ENCODE results near the gene KCNG2. TPM values are rescaled to one million over a fixed set of nuclear protein-coding genes. Genes with fewer than 3 reads are reported as not detected.

The KCNG2 gene
- total RNA-seq, 2 experiments from 2014 or later: not detected

DNA sequence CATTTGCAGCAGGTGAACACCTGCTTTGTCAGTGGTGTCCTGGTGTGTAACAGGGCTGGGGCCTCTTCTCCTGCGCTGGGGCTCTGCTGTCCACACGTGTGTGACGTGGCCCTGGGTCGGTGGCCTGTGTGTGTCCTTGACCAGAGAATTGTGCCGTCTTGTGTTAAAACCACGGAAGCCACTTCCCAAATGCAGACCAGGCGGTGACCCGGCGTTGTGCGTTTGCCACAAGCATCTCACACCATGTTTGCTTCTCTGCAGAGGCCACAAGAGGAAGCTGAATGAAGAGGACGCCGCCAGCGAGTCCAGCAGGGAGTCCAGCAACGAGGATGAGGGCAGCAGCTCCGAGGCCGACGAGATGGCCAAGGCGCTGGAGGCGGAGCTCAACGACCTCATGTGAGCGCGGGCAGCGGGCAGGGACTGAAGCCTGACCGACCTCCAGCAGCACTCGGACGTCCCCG, 44.3 kb upstream of the KCNG2 start:
- no peak for DNase-seq
- Mint-ChIP-seq H3K9me3 (no peaks in the 10 kb centered on the region), H3K27ac (no peak overlapping the region), H3K4me3 (no peak overlapping the region), H3K27me3 (no peaks in the 10 kb centered on the region), H3K36me3 (ENCODE audit: low read depth) (peaks cover 55% of the 10 kb centered on the region), H3K4me1 (ENCODE audit: low read depth) (peaks cover 3% of the 10 kb centered on the region)
- TF ChIP-seq, protein P1, sequence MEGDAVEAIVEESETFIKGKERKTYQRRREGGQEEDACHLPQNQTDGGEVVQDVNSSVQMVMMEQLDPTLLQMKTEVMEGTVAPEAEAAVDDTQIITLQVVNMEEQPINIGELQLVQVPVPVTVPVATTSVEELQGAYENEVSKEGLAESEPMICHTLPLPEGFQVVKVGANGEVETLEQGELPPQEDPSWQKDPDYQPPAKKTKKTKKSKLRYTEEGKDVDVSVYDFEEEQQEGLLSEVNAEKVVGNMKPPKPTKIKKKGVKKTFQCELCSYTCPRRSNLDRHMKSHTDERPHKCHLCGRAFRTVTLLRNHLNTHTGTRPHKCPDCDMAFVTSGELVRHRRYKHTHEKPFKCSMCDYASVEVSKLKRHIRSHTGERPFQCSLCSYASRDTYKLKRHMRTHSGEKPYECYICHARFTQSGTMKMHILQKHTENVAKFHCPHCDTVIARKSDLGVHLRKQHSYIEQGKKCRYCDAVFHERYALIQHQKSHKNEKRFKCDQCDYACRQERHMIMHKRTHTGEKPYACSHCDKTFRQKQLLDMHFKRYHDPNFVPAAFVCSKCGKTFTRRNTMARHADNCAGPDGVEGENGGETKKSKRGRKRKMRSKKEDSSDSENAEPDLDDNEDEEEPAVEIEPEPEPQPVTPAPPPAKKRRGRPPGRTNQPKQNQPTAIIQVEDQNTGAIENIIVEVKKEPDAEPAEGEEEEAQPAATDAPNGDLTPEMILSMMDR (IDR thresholded peaks at IDR 0.05): no peak
- intact Hi-C loops (cut with micrococcal nuclease): no loop called here
- ChIA-PET CTCF (no interaction called here), POLR2A (no interaction called here)
- ATAC-seq: no peak

- DNase-seq: no peak
- intact Hi-C loops (cut with micrococcal nuclease): no loop called here
- Mint-ChIP-seq H3K9me3 (peaks cover 3% of the 10 kb centered on the region), H3K36me3 (ENCODE audit: low read depth) (peaks cover 57% of the 10 kb centered on the region), H3K27me3 (no peaks in the 10 kb centered on the region), H3K4me3 (no peak overlapping the region), H3K4me1 (ENCODE audit: low read depth) (peaks cover 3% of the 10 kb centered on the region), H3K27ac (no peak overlapping the region)
- ChIA-PET POLR2A (interaction anchor here (0.5 kb wide), 1 partner anchor 16 kb away, joined by 3 read pairs; no protein-coding TSS in a partner anchor), CTCF (no interaction called here)
- TF ChIP-seq, protein P1 (IDR thresholded peaks at IDR 0.05): no peak
- no peak for ATAC-seq
These were observed 43.5 kb upstream of the KCNG2 start for GRCh38 chr18:79754022-79754761.

- H3K27ac Mint-ChIP-seq: no peak overlapping the region
- ChIA-PET POLR2A (no interaction called here), CTCF (no interaction called here)
- TF ChIP-seq, protein P1 (IDR thresholded peaks at IDR 0.05): no peak
- DNase-seq: no peak
- intact Hi-C loops (cut with micrococcal nuclease): no loop called here
- peaks cover 7% of the 10 kb centered on the region for H3K9me3 Mint-ChIP-seq
- no peak for ATAC-seq
- H3K4me3 Mint-ChIP-seq: no peak overlapping the region
- no peaks in the 10 kb centered on the region for H3K27me3 Mint-ChIP-seq
- peaks cover 3% of the 10 kb centered on the region for H3K4me1 Mint-ChIP-seq (ENCODE audit: low read depth)
- H3K36me3 Mint-ChIP-seq (ENCODE audit: low read depth): peaks cover 58% of the 10 kb centered on the region
These were observed 42.8 kb upstream of the KCNG2 start for GRCh38 chr18:79754831-79755351.

- Mint-ChIP-seq H3K27ac (no peak overlapping the region), H3K4me1 (ENCODE audit: low read depth) (peaks cover 3% of the 10 kb centered on the region), H3K27me3 (no peaks in the 10 kb centered on the region), H3K4me3 (no peak overlapping the region), H3K9me3 (peaks cover 7% of the 10 kb centered on the region), H3K36me3 (ENCODE audit: low read depth) (peaks cover 57% of the 10 kb centered on the region)
- CTCF ChIA-PET: no interaction called here
- DNase-seq (no peak), ATAC-seq (no peak)
- TF ChIP-seq, protein P1 (IDR thresholded peaks at IDR 0.05): no peak
- intact Hi-C loops (cut with micrococcal nuclease): no loop called here
- POLR2A ChIA-PET: no interaction called here
These were observed 42.1 kb upstream of the KCNG2 start for GRCh38 chr18:79755496-79756142.

GRCh38 chr18:79756143-79756500, 41.6 kb upstream of the KCNG2 start:
- H3K27me3 Mint-ChIP-seq: no peaks in the 10 kb centered on the region
- ATAC-seq (no peak), DNase-seq (no peak)
- peaks cover 7% of the 10 kb centered on the region for H3K9me3 Mint-ChIP-seq
- ChIA-PET CTCF (no interaction called here), POLR2A (no interaction called here)
- H3K27ac Mint-ChIP-seq: no peak overlapping the region
- H3K36me3 Mint-ChIP-seq (ENCODE audit: low read depth): peaks cover 57% of the 10 kb centered on the region
- TF ChIP-seq, protein P1 (IDR thresholded peaks at IDR 0.05): no peak
- intact Hi-C loops (cut with micrococcal nuclease): no loop called here
- H3K4me3 Mint-ChIP-seq: no peak overlapping the region
- H3K4me1 Mint-ChIP-seq (ENCODE audit: low read depth): peaks cover 3% of the 10 kb centered on the region
